GM23338 (cell line): Measurements from ENCODE around the gene ST6GALNAC6. TPM values are rescaled to one million over a fixed set of nuclear protein-coding genes. Genes with fewer than 3 reads are reported as not detected.

Experiments
- ATAC-seq: fragments of 200-7000 bp; cut with Tn5 transposase; 3 replicates; pipeline ENCODE4 v1.9.1; 2020
- DNase-seq: peaks from one replicate; pipeline ENCODE4 v3.0.0-alpha.2; 2015; ENCODE audit warnings: low spot score
- H2AFZ ChIP-seq: fragments of 200-600 bp; sonication (generic); 2 replicates; pipeline ENCODE4 v1.8.0; 2016; ENCODE audit warnings: antibody characterized with exemption, mild to moderate bottlenecking, moderate library complexity
- H3F3A ChIP-seq: fragments of 200-600 bp; sonication (generic); replicated peaks from 2 replicates; pipeline ENCODE4 v1.8.0; 2017; ENCODE audit warnings: antibody characterized with exemption, mixed run types, low read depth
- H3K27ac ChIP-seq: fragments of 200-600 bp; sonication (generic); 2 replicates; pipeline ENCODE4 v1.6.1; 2016; ENCODE audit warnings: low read depth
- H3K27me3 ChIP-seq: fragments of 200-600 bp; sonication (generic); 2 replicates; pipeline ENCODE4 v1.8.0; 2016; ENCODE audit warnings: mild to moderate bottlenecking, mixed run types, moderate library complexity; ENCODE audit not compliant: insufficient read depth
- H3K36me3 ChIP-seq: fragments of 200-600 bp; sonication (generic); 2 replicates; pipeline ENCODE4 v1.8.0; 2016; ENCODE audit warnings: mild to moderate bottlenecking; ENCODE audit not compliant: insufficient read depth
- H3K4me1 ChIP-seq: fragments of 200-600 bp; sonication (generic); 2 replicates; pipeline ENCODE4 v1.8.0; 2016; ENCODE audit warnings: mild to moderate bottlenecking, moderate library complexity; ENCODE audit not compliant: insufficient read depth
- H3K4me2 ChIP-seq: fragments of 200-600 bp; sonication (generic); 2 replicates; pipeline ENCODE4 v1.7.1; 2017; ENCODE audit warnings: mixed run types
- H3K4me3 ChIP-seq: fragments of 200-600 bp; sonication (generic); 2 replicates; pipeline ENCODE4 v1.6.1; 2016; ENCODE audit warnings: mixed run types
- H3K79me2 ChIP-seq: fragments of 200-600 bp; sonication (generic); replicated peaks from 2 replicates; pipeline ENCODE4 v1.8.0; 2017; ENCODE audit warnings: mild to moderate bottlenecking; ENCODE audit not compliant: insufficient read depth
- H3K9me2 ChIP-seq: fragments of 200-600 bp; sonication (generic); 2 replicates; pipeline ENCODE4 v1.8.0; 2017; ENCODE audit not compliant: insufficient read depth
- H4K20me1 ChIP-seq: fragments of 200-600 bp; sonication (generic); replicated peaks from 2 replicates; pipeline ENCODE4 v1.8.0; 2017; ENCODE audit warnings: mild to moderate bottlenecking; ENCODE audit not compliant: insufficient read depth
- H3K27ac Mint-ChIP-seq: 2 replicates; pipeline ENCODE4 v1.8.0; 2020; ENCODE audit warnings: inconsistent platforms, mild to moderate bottlenecking, moderate library complexity, mixed read lengths
- H3K27me3 Mint-ChIP-seq: 3 replicates; pipeline ENCODE4 v1.8.0; 2022; ENCODE audit warnings: low read depth, mild to moderate bottlenecking, moderate library complexity, mixed read lengths, inconsistent platforms; ENCODE audit not compliant: insufficient read depth, poor library complexity
- H3K36me3 Mint-ChIP-seq: 3 replicates; pipeline ENCODE4 v1.8.0; 2021; ENCODE audit warnings: low read depth, mild to moderate bottlenecking, inconsistent platforms, moderate library complexity, mixed read lengths
- H3K4me1 Mint-ChIP-seq: 3 replicates; pipeline ENCODE4 v1.8.0; 2020; ENCODE audit warnings: mild to moderate bottlenecking, inconsistent platforms, mixed read lengths
- H3K4me3 Mint-ChIP-seq: 3 replicates; pipeline ENCODE4 v1.8.0; 2021; ENCODE audit warnings: moderate library complexity, mild to moderate bottlenecking, inconsistent platforms, mixed read lengths
- H3K9me3 Mint-ChIP-seq: 3 replicates; pipeline ENCODE4 v1.8.0; 2020; ENCODE audit warnings: moderate library complexity, mild to moderate bottlenecking, inconsistent platforms, mixed read lengths
- CREB1 ChIP-seq: fragments of 250-450 bp; sonication (Bioruptor Pico); IDR thresholded peaks from 2 replicates; pipeline ENCODE4 v1.5.0; 2020; ENCODE audit warnings: low read depth, mild to moderate bottlenecking, moderate library complexity
- EZH2 ChIP-seq: fragments of 200-600 bp; sonication (generic); IDR thresholded peaks from one replicate; pipeline ENCODE4 v1.8.0; 2017; ENCODE audit warnings: antibody characterized with exemption, mild to moderate bottlenecking, low read depth; ENCODE audit not compliant: unreplicated experiment
- EZH2phosphoT487 ChIP-seq: fragments of 200-600 bp; sonication (generic); IDR thresholded peaks from one replicate; pipeline ENCODE4 v1.8.1; 2018; ENCODE audit warnings: antibody characterized with exemption; ENCODE audit not compliant: unreplicated experiment
- JUNB ChIP-seq: IDR thresholded peaks from one replicate; pipeline ENCODE4 v1.6.1; 2016; ENCODE audit warnings: antibody characterized with exemption; ENCODE audit not compliant: unreplicated experiment
- NANOG ChIP-seq: IDR thresholded peaks from 2 replicates; pipeline ENCODE4 v1.6.1; 2016; ENCODE audit warnings: antibody characterized with exemption, borderline replicate concordance
- POLR2AphosphoS5 ChIP-seq: IDR thresholded peaks from 2 replicates; pipeline ENCODE4 v1.6.1; 2016; ENCODE audit warnings: antibody characterized with exemption, low read depth
- STAT1 ChIP-seq: IDR thresholded peaks from one replicate; pipeline ENCODE4 v1.6.1; 2016; ENCODE audit warnings: antibody characterized with exemption; ENCODE audit not compliant: unreplicated experiment
- ZNF114 ChIP-seq: fragments of 250-450 bp; sonication (Bioruptor Pico); IDR thresholded peaks from 2 replicates; pipeline ENCODE4 v1.5.0; 2020; ENCODE audit warnings: mild to moderate bottlenecking, moderate library complexity
- ZNF331 ChIP-seq: fragments of 250-450 bp; sonication (Bioruptor Pico); IDR thresholded peaks from 2 replicates; pipeline ENCODE4 v1.5.0; 2020; ENCODE audit warnings: low read depth, mild to moderate bottlenecking, moderate library complexity
- polyA plus RNA-seq: library from polyadenylated mRNA; unstranded; fragments of >200 nt; fragmentation: Nextera tagmentation; extraction: Ambion mirVana; gene quantifications from 2 replicates; pipeline ENCODE4 v1.2.1, GENCODE V29; 2016
- total RNA-seq: library from RNA; depleted of rRNA; stranded (reverse); fragments of >200 nt; shearing (Covaris generic); gene quantifications from 2 replicates; pipeline ENCODE4 v1.2.3, GENCODE V29; 2014
- TF ChIP-seq, protein P1 (sequence below), 2 experiments: fragments of 200-600 bp in 1 of 2; sonication (generic) in 1 of 2; conservative IDR thresholded peaks; 2 replicates each; pipeline versions ENCODE4 v1.5.1 to v1.6.1; 2016 to 2017; ENCODE audit warnings: antibody characterized with exemption in 2 of 2, low read depth in 2 of 2, mild to moderate bottlenecking in 2 of 2, moderate library complexity in 1 of 2
- TF ChIP-seq, protein P2 (sequence below): IDR thresholded peaks from one replicate; pipeline ENCODE4 v1.6.1; 2018; ENCODE audit warnings: antibody characterized with exemption; ENCODE audit not compliant: unreplicated experiment
- TF ChIP-seq, protein P3 (sequence below): fragments of 250-450 bp; sonication (Bioruptor Pico); IDR thresholded peaks from 2 replicates; pipeline ENCODE4 v1.5.0; 2020; ENCODE audit warnings: mild to moderate bottlenecking, moderate library complexity
- TF ChIP-seq, protein P4 (sequence below): IDR thresholded peaks from 2 replicates; pipeline ENCODE4 v1.6.1; 2016; ENCODE audit warnings: antibody characterized with exemption

Gene ST6GALNAC6
- total and polyA plus RNA-seq, 2 experiments from 2014 or later: 20.7 to 39.2 TPM

DNA sequence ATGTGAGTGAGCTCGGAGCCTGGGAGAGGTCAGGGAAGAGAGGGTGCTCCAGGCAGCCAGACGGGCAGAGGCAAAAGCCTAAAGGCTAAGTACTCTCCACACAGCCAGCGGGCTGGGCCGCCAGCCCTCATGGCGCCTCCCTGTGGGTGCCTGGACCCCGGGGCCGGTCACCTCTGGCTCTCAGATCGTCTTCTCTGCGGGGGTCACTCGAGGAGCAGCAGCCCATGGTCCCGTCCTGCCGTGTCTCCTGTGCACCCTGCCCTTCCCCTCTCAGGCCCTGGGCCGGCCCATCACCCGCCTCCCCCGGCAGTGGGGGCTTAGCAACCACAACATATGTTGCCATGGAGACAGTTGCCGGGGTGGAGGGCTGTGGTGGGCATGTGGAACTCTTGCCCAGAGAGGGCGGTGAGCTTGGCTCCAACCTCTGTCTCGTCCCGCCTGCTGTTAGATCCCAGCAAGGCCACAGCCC lies 26.1 kb downstream of the ST6GALNAC6 start:
- no peaks in the 10 kb centered on the region for H3K9me3 Mint-ChIP-seq
- Histone ChIP-seq H2AFZ (no peak overlapping the region), H3K4me1 (peaks cover 5% of the 10 kb centered on the region), H3K27me3 (0 out of 2 replicates have a peak, but pooled peaks cover 6% of the 10 kb centered on the region), H3K36me3 (no peaks in the 10 kb centered on the region), H3K27ac (no peak overlapping the region), H3K9me2 (no peaks in the 10 kb centered on the region), H4K20me1 (no peaks in the 10 kb centered on the region), H3F3A (peaks cover 7% of the 10 kb centered on the region; the same call in 1 of the 2 replicates), H3K79me2 (no peaks in the 10 kb centered on the region), H3K4me2 (no peak overlapping the region), H3K4me3 (no peak overlapping the region)
- no peak for DNase-seq
- H3K27ac Mint-ChIP-seq: no peak overlapping the region
- peaks cover 18% of the 10 kb centered on the region for H3K4me1 Mint-ChIP-seq
- TF ChIP-seq STAT1: no peak
- no peak for TF ChIP-seq CREB1
- no peak for TF ChIP-seq ZNF331
- TF ChIP-seq, protein P1, sequence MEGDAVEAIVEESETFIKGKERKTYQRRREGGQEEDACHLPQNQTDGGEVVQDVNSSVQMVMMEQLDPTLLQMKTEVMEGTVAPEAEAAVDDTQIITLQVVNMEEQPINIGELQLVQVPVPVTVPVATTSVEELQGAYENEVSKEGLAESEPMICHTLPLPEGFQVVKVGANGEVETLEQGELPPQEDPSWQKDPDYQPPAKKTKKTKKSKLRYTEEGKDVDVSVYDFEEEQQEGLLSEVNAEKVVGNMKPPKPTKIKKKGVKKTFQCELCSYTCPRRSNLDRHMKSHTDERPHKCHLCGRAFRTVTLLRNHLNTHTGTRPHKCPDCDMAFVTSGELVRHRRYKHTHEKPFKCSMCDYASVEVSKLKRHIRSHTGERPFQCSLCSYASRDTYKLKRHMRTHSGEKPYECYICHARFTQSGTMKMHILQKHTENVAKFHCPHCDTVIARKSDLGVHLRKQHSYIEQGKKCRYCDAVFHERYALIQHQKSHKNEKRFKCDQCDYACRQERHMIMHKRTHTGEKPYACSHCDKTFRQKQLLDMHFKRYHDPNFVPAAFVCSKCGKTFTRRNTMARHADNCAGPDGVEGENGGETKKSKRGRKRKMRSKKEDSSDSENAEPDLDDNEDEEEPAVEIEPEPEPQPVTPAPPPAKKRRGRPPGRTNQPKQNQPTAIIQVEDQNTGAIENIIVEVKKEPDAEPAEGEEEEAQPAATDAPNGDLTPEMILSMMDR (conservative IDR thresholded peaks at IDR 0.05; ENCODE audit: low read depth in 2 of 2): no peak; a peak in 1 of 4 replicates
- TF ChIP-seq EZH2: no peak
- no peak for TF ChIP-seq EZH2phosphoT487
- TF ChIP-seq, protein P2, sequence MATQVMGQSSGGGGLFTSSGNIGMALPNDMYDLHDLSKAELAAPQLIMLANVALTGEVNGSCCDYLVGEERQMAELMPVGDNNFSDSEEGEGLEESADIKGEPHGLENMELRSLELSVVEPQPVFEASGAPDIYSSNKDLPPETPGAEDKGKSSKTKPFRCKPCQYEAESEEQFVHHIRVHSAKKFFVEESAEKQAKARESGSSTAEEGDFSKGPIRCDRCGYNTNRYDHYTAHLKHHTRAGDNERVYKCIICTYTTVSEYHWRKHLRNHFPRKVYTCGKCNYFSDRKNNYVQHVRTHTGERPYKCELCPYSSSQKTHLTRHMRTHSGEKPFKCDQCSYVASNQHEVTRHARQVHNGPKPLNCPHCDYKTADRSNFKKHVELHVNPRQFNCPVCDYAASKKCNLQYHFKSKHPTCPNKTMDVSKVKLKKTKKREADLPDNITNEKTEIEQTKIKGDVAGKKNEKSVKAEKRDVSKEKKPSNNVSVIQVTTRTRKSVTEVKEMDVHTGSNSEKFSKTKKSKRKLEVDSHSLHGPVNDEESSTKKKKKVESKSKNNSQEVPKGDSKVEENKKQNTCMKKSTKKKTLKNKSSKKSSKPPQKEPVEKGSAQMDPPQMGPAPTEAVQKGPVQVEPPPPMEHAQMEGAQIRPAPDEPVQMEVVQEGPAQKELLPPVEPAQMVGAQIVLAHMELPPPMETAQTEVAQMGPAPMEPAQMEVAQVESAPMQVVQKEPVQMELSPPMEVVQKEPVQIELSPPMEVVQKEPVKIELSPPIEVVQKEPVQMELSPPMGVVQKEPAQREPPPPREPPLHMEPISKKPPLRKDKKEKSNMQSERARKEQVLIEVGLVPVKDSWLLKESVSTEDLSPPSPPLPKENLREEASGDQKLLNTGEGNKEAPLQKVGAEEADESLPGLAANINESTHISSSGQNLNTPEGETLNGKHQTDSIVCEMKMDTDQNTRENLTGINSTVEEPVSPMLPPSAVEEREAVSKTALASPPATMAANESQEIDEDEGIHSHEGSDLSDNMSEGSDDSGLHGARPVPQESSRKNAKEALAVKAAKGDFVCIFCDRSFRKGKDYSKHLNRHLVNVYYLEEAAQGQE: no peak
- no peak for TF ChIP-seq JUNB
- TF ChIP-seq, protein P3, sequence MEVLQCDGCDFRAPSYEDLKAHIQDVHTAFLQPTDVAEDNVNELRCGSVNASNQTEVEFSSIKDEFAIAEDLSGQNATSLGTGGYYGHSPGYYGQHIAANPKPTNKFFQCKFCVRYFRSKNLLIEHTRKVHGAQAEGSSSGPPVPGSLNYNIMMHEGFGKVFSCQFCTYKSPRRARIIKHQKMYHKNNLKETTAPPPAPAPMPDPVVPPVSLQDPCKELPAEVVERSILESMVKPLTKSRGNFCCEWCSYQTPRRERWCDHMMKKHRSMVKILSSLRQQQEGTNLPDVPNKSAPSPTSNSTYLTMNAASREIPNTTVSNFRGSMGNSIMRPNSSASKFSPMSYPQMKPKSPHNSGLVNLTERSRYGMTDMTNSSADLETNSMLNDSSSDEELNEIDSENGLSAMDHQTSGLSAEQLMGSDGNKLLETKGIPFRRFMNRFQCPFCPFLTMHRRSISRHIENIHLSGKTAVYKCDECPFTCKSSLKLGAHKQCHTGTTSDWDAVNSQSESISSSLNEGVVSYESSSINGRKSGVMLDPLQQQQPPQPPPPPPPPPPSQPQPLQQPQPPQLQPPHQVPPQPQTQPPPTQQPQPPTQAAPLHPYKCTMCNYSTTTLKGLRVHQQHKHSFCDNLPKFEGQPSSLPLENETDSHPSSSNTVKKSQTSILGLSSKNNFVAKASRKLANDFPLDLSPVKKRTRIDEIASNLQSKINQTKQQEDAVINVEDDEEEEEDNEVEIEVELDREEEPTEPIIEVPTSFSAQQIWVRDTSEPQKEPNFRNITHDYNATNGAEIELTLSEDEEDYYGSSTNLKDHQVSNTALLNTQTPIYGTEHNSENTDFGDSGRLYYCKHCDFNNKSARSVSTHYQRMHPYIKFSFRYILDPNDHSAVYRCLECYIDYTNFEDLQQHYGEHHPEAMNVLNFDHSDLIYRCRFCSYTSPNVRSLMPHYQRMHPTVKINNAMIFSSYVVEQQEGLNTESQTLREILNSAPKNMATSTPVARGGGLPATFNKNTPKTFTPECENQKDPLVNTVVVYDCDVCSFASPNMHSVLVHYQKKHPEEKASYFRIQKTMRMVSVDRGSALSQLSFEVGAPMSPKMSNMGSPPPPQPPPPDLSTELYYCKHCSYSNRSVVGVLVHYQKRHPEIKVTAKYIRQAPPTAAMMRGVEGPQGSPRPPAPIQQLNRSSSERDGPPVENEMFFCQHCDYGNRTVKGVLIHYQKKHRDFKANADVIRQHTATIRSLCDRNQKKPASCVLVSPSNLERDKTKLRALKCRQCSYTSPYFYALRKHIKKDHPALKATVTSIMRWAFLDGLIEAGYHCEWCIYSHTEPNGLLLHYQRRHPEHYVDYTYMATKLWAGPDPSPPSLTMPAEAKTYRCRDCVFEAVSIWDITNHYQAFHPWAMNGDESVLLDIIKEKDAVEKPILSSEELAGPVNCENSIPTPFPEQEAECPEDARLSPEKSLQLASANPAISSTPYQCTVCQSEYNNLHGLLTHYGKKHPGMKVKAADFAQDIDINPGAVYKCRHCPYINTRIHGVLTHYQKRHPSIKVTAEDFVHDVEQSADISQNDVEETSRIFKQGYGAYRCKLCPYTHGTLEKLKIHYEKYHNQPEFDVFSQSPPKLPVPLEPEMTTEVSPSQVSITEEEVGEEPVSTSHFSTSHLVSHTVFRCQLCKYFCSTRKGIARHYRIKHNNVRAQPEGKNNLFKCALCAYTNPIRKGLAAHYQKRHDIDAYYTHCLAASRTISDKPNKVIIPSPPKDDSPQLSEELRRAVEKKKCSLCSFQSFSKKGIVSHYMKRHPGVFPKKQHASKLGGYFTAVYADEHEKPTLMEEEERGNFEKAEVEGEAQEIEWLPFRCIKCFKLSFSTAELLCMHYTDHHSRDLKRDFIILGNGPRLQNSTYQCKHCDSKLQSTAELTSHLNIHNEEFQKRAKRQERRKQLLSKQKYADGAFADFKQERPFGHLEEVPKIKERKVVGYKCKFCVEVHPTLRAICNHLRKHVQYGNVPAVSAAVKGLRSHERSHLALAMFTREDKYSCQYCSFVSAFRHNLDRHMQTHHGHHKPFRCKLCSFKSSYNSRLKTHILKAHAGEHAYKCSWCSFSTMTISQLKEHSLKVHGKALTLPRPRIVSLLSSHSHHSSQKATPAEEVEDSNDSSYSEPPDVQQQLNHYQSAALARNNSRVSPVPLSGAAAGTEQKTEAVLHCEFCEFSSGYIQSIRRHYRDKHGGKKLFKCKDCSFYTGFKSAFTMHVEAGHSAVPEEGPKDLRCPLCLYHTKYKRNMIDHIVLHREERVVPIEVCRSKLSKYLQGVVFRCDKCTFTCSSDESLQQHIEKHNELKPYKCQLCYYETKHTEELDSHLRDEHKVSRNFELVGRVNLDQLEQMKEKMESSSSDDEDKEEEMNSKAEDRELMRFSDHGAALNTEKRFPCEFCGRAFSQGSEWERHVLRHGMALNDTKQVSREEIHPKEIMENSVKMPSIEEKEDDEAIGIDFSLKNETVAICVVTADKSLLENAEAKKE (CRISPR knock-in tag): no peak
- no peak for TF ChIP-seq POLR2AphosphoS5
- TF ChIP-seq NANOG: no peak
- TF ChIP-seq ZNF114 (CRISPR knock-in tag): no peak
- TF ChIP-seq, protein P4, sequence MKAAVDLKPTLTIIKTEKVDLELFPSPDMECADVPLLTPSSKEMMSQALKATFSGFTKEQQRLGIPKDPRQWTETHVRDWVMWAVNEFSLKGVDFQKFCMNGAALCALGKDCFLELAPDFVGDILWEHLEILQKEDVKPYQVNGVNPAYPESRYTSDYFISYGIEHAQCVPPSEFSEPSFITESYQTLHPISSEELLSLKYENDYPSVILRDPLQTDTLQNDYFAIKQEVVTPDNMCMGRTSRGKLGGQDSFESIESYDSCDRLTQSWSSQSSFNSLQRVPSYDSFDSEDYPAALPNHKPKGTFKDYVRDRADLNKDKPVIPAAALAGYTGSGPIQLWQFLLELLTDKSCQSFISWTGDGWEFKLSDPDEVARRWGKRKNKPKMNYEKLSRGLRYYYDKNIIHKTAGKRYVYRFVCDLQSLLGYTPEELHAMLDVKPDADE: no peak
- no peak for ATAC-seq
- no peak overlapping the region for H3K4me3 Mint-ChIP-seq
- peaks cover 24% of the 10 kb centered on the region for H3K27me3 Mint-ChIP-seq
- H3K36me3 Mint-ChIP-seq: no peaks in the 10 kb centered on the region
